NK-92 treated with Interleukin-12 subunit alpha and Interleukin-12 subunit beta, amount 100 ng/mL, for 24 hours (cell line): ENCODE results near the gene RGS6.

Experiments used
- DNase-seq: peaks from one replicate; lab custom pipeline; 2025; lab: John Stamatoyannopoulos, UW

Gene RGS6

DNA sequence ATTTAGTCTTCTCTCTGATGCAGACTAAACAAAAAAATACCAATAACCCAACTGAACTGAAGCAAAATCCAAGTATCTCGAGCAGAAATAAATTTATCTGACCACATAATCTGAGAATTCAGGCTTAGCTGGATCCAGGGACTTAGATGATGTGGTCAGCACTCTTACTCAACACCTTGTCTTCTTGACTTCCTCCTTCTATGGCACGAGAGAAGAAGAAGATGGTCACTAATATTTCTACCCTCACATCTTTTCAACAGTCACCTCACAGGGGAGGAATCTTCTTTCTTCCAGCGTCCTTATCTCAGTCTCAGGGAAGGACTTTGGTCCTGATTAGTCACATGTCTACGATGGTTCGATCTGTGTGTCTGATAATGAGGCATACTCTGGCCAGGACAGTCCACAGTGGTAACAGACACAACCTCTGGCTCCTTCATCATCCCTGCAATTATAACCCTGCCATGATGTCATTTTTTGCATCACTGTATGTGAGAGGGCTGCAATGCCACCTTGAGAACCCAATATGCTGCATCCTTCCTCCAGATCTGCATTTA is 15.8 kb downstream of the RGS6 start:
- DNase-seq: no peak

DNA sequence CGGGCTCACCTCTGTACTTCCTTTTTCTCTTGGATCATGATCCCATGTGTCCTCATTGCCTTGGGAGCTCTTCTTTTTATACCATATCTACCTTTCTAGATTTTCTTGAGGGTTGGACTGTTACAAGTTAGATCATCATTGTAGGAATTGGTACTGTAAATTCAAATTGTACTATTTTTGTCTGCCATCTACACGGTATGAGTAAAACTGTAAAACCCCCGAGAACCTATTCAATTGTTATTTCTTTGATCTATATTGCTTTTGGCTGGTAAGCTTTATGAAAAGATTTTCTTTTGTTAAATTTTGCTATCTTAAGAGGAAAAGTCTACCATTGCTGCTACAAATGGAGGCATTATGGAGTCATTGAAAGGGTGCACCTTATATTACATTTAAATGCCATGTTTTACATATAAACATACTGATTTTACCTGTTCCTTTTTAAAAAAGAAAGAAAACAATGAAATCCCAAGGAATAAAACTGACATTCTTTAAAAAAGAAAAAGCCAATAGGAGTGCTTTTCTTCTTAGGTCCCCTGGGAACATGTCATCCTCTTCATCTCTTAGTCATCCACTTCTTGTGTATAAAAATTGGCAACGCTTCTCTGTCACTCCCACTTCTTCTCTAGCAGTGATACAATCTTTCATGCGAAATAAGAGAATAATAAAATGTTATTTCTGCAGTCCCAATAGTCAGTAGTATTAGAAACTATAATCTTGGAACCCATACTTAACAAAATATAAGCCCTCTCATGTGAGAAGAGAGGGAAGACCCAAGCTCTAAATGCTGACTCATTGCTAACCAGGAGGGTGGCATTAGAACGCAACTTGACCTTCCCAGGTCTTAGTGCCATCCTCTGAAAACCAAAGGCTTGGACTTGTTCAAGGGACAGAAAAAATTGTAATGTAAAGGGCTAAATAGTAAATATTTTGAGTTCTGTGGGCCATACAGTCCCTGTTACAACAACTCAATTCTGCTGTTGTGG is 20.4 kb downstream of the RGS6 start:
- no peak for DNase-seq

DNA sequence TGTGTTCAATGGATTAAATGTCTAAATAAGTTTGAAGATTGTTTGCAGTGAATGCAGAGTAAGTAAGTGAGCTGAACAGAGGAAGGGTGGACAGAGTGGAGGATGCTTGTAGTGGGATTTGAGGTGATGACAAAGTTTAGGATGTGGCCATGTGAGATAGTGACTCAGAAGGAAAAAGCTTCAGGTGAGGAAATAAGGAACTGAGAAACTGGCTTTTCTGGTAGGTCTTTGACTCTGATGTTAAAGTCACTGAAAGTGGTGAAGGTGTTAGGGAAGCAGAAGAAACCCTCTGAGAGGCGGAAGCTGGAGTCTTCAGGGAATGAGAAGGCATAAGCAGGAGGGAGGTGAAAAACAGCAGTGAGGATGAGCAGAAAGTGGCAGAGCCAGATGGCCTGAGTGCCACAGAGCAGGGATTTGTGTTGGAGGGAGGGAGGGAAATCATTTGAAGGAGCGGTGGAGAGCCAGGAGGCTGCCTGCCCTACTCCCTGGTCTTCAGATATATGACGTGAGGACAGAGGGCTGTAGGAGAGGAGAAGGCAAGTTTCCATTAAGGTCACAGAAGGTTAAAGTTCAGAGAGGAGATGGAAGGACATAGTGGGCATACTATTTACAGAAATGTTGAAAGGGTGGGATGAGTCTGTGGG is 24.8 kb downstream of the RGS6 start:
- no peak for DNase-seq

DNA sequence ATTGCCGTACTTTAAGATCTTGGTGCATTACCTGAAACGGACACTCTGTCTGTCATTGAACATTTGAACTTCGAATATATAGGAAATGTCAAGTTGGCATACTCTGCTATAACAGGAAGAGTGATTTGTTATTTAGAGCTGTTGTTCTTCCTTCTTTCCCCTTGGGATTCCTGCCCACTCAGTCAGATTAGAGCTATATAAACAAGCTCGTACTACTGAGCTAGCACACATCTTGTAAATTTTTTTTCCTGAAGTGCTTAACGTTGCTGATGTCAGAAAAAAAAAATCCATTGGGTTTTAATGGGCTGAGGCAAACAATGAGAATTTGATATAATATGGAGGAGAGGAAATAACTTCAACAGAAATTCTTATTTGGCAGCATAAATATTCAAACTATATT is 26.8 kb downstream of the RGS6 start:
- no peak for DNase-seq

DNA sequence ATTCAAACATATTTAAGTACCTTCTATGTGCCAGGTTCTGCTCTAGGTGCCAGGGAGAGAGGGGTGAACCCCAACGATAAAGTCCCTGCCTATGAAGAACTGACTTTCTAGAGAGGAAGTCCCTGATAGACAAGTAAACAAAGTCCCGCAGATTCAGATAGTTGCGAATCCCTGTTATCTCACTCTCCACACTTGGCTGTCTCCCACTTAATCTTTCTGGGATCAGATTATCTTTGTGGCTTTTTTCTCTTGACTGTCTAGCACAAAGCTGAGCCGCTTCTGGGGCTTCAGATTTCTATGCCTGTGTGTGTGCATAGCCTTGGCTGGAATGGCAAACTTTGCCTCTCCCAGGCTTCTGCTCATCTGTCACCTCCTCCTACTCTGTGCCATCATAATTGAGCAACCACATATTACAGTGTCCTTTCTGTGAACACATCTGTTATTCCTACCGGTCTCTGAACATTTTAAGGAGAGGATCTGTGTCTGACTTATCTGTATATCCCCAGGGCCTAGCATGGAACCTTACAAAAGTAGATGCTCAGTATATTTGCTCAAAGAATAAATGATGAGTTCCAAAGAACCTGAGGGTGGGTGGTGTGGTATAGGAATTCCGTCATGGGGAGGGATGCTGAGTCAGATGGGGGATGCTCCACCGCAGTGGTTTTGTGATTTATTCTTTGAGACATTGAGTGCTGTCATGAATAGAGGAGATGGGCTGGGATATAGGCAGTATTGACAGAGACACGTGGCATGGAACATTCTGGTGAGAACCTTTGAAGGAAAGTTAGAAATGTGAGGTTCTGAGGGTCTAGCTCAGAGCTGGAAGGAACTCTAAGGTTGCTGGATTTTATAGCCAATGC is 28.5 kb downstream of the RGS6 start:
- no peak for DNase-seq

- DNase-seq: no peak
Measured at GRCh38 chr14:71961972-71962371, 29.7 kb downstream of the RGS6 start.

DNA sequence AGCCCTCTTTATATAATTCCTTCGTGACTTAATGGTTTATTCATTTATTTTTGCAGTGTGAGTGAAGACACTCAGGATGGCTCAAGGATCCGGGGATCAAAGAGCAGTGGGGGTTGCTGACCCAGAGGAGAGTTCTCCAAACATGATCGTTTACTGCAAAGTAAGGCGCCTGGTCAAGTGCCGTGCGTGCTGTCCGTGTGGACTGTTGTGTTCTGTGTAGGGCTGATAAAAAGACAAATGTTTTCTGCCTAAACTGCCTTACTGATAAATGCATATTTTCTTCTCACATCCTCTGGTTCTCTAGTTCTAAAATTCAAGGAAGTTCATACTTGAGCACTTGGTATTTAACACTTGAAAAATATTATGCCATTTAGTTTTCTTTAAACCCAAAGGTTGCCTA is 32.5 kb downstream of the RGS6 start:
- DNase-seq: no peak

DNA sequence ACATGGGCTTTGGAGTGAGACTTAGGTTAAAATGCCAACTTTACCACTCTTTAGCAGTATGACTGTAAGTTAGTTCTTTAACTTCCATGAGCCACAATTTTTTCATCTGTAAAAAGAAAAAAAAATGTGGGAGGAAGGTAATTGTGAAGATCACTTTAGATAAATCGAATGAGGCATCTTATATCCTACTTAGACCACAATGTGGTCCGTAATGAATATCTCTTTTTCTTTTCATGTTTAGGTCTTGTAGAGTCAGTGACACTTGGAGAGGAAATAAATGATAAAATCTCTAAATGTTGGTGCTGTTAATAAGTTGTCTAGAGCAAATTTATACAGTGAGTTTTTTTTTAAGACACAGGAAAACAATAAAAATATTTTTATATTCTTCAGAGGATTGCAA is 34.3 kb downstream of the RGS6 start:
- DNase-seq: no peak

- no peak for DNase-seq
Measured at GRCh38 chr14:71967704-71968103, 35.5 kb downstream of the RGS6 start.

DNA sequence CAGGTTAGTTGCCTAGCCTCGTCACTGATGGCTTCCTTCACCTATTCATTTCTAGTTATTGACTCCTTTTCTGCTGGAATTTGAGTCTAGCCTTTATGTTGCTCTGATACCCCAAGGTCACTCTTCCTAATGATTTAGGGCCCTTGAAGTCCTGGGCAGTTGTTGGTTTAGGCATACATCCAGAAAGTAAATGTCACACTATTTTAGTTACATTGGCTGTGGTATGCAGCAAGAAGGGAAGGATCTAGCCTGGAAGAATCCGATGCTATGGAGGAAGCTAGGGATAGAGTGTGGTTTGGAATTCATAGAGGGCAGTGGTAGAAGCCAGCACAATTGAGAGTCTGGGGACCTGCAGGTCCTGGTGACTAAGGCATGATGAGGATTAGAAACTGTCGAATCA is 38.0 kb downstream of the RGS6 start:
- DNase-seq: no peak

- DNase-seq: no peak
Measured at GRCh38 chr14:71985538-71986189, 53.4 kb downstream of the RGS6 start.

GRCh38 chr14:71988476-71988875 is 56.2 kb downstream of the RGS6 start:
- no peak for DNase-seq

GRCh38 chr14:71988939-71989338 is 56.7 kb downstream of the RGS6 start:
- DNase-seq: no peak

DNA sequence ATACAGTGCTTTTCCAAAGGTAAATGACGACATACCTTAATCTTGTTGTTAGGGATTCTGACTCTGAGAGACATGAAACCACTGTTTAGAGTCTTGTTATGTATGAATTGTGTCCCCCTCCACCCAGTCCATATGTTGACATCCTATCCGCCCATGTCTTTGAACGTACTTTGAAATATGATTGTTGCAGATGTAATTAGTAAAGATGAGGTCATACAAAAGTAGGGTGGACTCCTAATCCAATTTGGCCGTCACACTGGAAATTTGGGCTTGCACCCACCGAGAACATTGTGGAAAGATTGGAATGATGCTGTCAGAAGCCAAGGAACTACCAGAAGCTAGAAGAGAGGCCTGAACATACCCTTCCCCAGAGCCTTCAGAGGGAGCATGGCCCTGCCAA is 62.2 kb downstream of the RGS6 start:
- no peak for DNase-seq

DNA sequence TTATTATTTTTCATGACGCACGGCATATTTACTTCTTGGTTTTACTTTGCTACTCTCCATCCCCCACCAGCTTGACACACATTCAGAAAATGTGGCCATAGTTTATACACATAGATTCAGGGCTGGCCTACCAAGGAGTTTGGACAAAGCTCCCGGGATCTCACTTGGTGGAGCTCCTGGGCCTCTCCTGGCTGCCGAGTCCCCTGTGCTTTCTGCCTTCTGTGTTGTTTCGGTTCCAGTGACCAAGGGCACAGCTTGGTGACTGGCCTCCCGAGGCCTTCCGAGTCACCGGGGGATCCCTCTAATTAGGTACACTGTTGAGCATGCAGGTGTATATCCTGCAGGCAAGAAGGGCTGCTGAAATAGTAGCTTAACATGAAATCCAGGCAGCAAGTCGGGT is 63.5 kb downstream of the RGS6 start:
- DNase-seq: no peak

- DNase-seq: no peak
Measured at GRCh38 chr14:71996610-71997009, 64.4 kb downstream of the RGS6 start.

- DNase-seq: no peak
Measured at GRCh38 chr14:72000907-72001306, 68.7 kb downstream of the RGS6 start.

DNA sequence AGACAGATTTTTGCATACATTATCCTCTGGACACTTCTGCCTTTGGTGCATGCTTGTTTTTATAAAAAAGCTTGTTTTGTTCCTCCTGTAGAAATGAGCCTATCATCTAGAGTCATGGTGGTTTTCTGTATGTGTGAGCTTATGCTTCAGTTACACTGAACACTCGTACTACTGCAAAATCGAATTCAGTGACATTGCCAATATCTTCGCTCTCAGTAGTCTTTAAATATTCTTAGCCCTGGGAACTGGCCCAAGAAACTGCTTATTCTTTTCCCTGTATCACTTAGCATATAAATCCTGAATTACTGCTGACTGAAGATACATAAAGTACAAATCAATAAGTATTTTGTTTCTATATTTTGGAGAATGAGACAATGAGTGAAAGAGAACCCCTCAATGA is 70.5 kb downstream of the RGS6 start:
- no peak for DNase-seq

DNA sequence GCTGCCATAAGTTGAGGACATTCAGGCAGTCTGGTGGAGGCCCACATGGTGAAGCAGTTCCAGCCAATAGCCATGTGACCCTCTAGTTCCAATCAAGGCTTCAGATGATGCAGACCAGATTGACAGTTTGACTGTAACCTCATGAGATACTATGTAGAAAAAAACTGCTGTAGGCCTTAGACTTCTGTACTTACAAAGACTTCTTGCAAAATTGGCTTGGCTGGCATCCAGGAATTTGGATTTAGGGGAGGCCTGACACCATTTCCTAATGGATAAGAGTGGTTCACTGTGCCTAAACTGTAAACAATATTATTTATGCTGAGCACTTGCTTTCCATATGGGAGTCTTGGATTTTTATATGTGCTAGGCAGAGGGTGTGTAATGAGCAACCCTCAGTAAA is 76.4 kb downstream of the RGS6 start:
- no peak for DNase-seq

- no peak for DNase-seq
Measured at GRCh38 chr14:72010474-72010873, 78.2 kb downstream of the RGS6 start.

GRCh38 chr14:72013721-72014345 is 81.6 kb downstream of the RGS6 start:
- no peak for DNase-seq
